OCI-LY1 (cell line): Measurements from ENCODE around the gene IKZF2.

Source experiments
- CTCF ChIP-seq: fragments of 200-600 bp; sonication (generic), shearing (Covaris generic); IDR thresholded peaks from 2 replicates; pipeline ENCODE4 v1.5.1; 2017; ENCODE audit warnings: mild to moderate bottlenecking, antibody characterized with exemption, low read length, moderate library complexity, mixed read lengths
- EZH2 ChIP-seq: fragments of 200-600 bp; sonication (generic), shearing (Covaris generic); IDR thresholded peaks from 2 replicates; pipeline ENCODE4 v1.8.0; 2017; ENCODE audit warnings: borderline replicate concordance, mixed run types, mild to moderate bottlenecking, antibody characterized with exemption, low read length, moderate library complexity, mixed read lengths

- TF ChIP-seq CTCF (no peak), EZH2 (no peak)
These were observed 59.6 kb downstream of the IKZF2 start for GRCh38 chr2:213091765-213092164.
